HepG2 (cell line): ENCODE measurements around the gene SDE2. TPM values are rescaled to one million over a fixed set of nuclear protein-coding genes. Genes with fewer than 3 reads are reported as not detected.

ENCODE experiments used
- ATAC-seq: fragments of 200-7000 bp; cut with Tn5 transposase; 3 replicates; pipeline ENCODE4 v1.9.1; 2020; ENCODE audit warnings: mild to moderate bottlenecking, moderate library complexity
- BruUV-seq: library from RNA; stranded (reverse); fragments of 400-500 nt; replicated peaks from 2 replicates; lab custom pipeline; 2021; lab: Mats Ljungman, UMichigan
- CTCF ChIA-PET: fragments of 300-600 bp; formaldehyde crosslinking; extraction: SDS; loops from one replicate; lab custom pipeline; 2021; ENCODE audit warnings: low total read pairs, inconsistent platforms, low intra/inter-chr PET ratio; lab: Yijun Ruan, JAX
- POLR2A ChIA-PET: fragments of 350-600 bp; sonication (Branson Sonifier 250); formaldehyde crosslinking; loops from one replicate; lab custom pipeline; 2020; ENCODE audit warnings: antibody characterized with exemption, inconsistent platforms; lab: Yijun Ruan, JAX
- DNase-seq: peaks from one replicate; pipeline ENCODE4 v3.0.0-alpha.2; 2015; ENCODE audit warnings: low spot score
- FAIRE-seq: peaks from 3 replicates; lab custom pipeline; 2011; peaks lifted over from hg19 to GRCh38; lab: Jason Lieb, UNC
- H2AFZ ChIP-seq: one replicate; pipeline ENCODE4 v1.6.1; 2011; ENCODE audit warnings: low read length, inconsistent platforms
- H3K27ac ChIP-seq: fragments of 300-600 bp; 3 replicates; pipeline ENCODE4 v1.8.0; 2011; ENCODE audit warnings: mixed run types, mild to moderate bottlenecking, mixed read lengths, low read length, inconsistent platforms; ENCODE audit not compliant: insufficient read depth; ENCODE audit errors: extremely low read length
- H3K27me3 ChIP-seq, 2 experiments: fragments of 200-600 bp in 1 of 2; 2 replicates in 1 of 2; 3 replicates in 1 of 2; pipeline versions ENCODE4 v1.6.0 to v1.8.0; 2011; ENCODE audit warnings: low read length in 2 of 2, mild to moderate bottlenecking in 2 of 2, moderate library complexity in 2 of 2, inconsistent platforms in 1 of 2; ENCODE audit not compliant: insufficient read depth in 2 of 2, control insufficient read depth in 1 of 2
- H3K36me3 ChIP-seq, 2 experiments: fragments of 200-600 bp in 1 of 2; replicated peaks in 1 of 2; 2 replicates in 1 of 2; 3 replicates in 1 of 2; pipeline versions ENCODE4 v1.5.1 to v1.8.0; 2011; ENCODE audit warnings: low read length in 2 of 2, inconsistent platforms in 1 of 2; ENCODE audit not compliant: insufficient read depth in 2 of 2, control insufficient read depth in 1 of 2
- H3K4me1 ChIP-seq: 2 replicates; pipeline ENCODE4 v1.5.1; 2012; ENCODE audit warnings: low read length, inconsistent platforms; ENCODE audit not compliant: insufficient read depth
- H3K4me2 ChIP-seq: 2 replicates; pipeline ENCODE4 v1.6.0; 2011; ENCODE audit warnings: low read depth, low read length, inconsistent platforms
- H3K4me3 ChIP-seq, 3 experiments: fragments of 200-600 bp in 1 of 3; sonication (generic), shearing (Covaris generic) in 1 of 3; replicated peaks in 1 of 3; 2 replicates each; pipeline ENCODE4 v1.5.1; 2011 to 2016; ENCODE audit warnings: low read length in 3 of 3, inconsistent platforms in 2 of 3, low read depth in 2 of 3, mild to moderate bottlenecking in 2 of 3, control low read depth in 1 of 3, mixed read lengths in 1 of 3; ENCODE audit not compliant: insufficient read depth in 1 of 3
- H3K79me2 ChIP-seq: one replicate; pipeline ENCODE4 v1.6.1; 2011; ENCODE audit warnings: low read length, inconsistent platforms; ENCODE audit not compliant: insufficient read depth
- H3K9ac ChIP-seq: 2 replicates; pipeline ENCODE4 v1.6.0; 2011; ENCODE audit warnings: mild to moderate bottlenecking, low read depth, low read length, inconsistent platforms; ENCODE audit not compliant: insufficient read depth
- H3K9me3 ChIP-seq: 2 replicates; pipeline ENCODE4 v1.5.1; 2012; ENCODE audit warnings: mild to moderate bottlenecking, low read length
- H4K20me1 ChIP-seq: 2 replicates; pipeline ENCODE4 v1.6.0; 2011; ENCODE audit warnings: inconsistent platforms, mild to moderate bottlenecking, low read length, moderate library complexity; ENCODE audit not compliant: insufficient read depth
- ATF3 ChIP-seq: sonication (generic); formaldehyde crosslinking; IDR thresholded peaks from 2 replicates; pipeline ENCODE4 v1.4.0; 2020; ENCODE audit warnings: missing genetic modification reagents
- JUND ChIP-seq: sonication (generic); formaldehyde crosslinking; IDR thresholded peaks from 2 replicates; pipeline ENCODE4 v1.8.0; 2022; ENCODE audit warnings: mild to moderate bottlenecking, missing genetic modification reagents
- KIAA2018 ChIP-seq: sonication (generic); formaldehyde crosslinking; IDR thresholded peaks from 2 replicates; pipeline ENCODE4 v1.5.0; 2020; ENCODE audit warnings: mild to moderate bottlenecking, missing genetic modification reagents, borderline replicate concordance
- NCOA5 ChIP-seq: sonication (generic); formaldehyde crosslinking; IDR thresholded peaks from 2 replicates; pipeline ENCODE4 v1.4.0; 2020; ENCODE audit warnings: missing genetic modification reagents
- PAWR ChIP-seq: sonication (generic); formaldehyde crosslinking; IDR thresholded peaks from 2 replicates; pipeline ENCODE4 v1.4.0; 2020; ENCODE audit warnings: missing genetic modification reagents, mild to moderate bottlenecking, borderline replicate concordance
- PITX1 ChIP-seq: sonication (generic); formaldehyde crosslinking; IDR thresholded peaks from 2 replicates; pipeline ENCODE4 v1.5.1; 2020; ENCODE audit warnings: mild to moderate bottlenecking, missing genetic modification reagents
- SP5 ChIP-seq: IDR thresholded peaks from 2 replicates; pipeline ENCODE4 v1.6.1; 2016; ENCODE audit warnings: low read depth, borderline replicate concordance
- U2AF1 ChIP-seq: fragments of 200-400 bp; formaldehyde crosslinking; optimal IDR thresholded peaks from 2 replicates; pipeline ENCODE3; 2017; ENCODE audit warnings: mild to moderate bottlenecking, low read depth, low read length
- ZNF362 ChIP-seq: sonication (generic); formaldehyde crosslinking; IDR thresholded peaks from 2 replicates; pipeline ENCODE4 v1.4.0; 2020; ENCODE audit warnings: missing genetic modification reagents, mild to moderate bottlenecking, borderline replicate concordance
- ZNF367 ChIP-seq: sonication (generic); formaldehyde crosslinking; IDR thresholded peaks from 2 replicates; pipeline ENCODE4 v1.4.0; 2020; ENCODE audit warnings: missing genetic modification reagents, borderline replicate concordance
- ZNF530 ChIP-seq: sonication (generic); formaldehyde crosslinking; IDR thresholded peaks from 2 replicates; pipeline ENCODE4 v1.5.0; 2020; ENCODE audit warnings: low read depth, mild to moderate bottlenecking, missing genetic modification reagents
- ZNF570 ChIP-seq: sonication (generic); formaldehyde crosslinking; IDR thresholded peaks from 2 replicates; pipeline ENCODE4 v1.4.0; 2020; ENCODE audit warnings: mild to moderate bottlenecking, missing genetic modification reagents, borderline replicate concordance
- ZNF781 ChIP-seq: sonication (generic); formaldehyde crosslinking; IDR thresholded peaks from 2 replicates; pipeline ENCODE4 v1.5.1; 2020; ENCODE audit warnings: borderline replicate concordance, mild to moderate bottlenecking, missing genetic modification reagents; ENCODE audit errors: not compliant biosample characterization
- WGBS: methylation state at CpG from one replicate; pipeline ENCODE4 v1.1.6; 2017; ENCODE audit warnings: low lambda C conversion rate; 5-methylcytosine and 5-hydroxymethylcytosine counted together
- in situ Hi-C: cut with HindIII; loops from 2 replicates; pipeline ENCODE4 v1.10.0; 2017; ENCODE audit warnings: low pct_unique_long_range_greater_than_20kb; ENCODE audit not compliant: extremely low pct_ligation_motif_present
- intact Hi-C: fragments of 100-400 bp; cut with micrococcal nuclease; formaldehyde crosslinking; loops from one replicate; pipeline ENCODE4 v1.10.0; 2022; ENCODE audit not compliant: unreplicated experiment
- polyA plus RNA-seq, 8 experiments: library from polyadenylated mRNA; depleted of rRNA in 3 of 8; stranded (reverse) in 7 of 8; unstranded in 1 of 8; fragments of >200 nt; fragmentation: Illumina TruSeq in 4 of 8; extraction: Trizol in 4 of 8; gene quantifications; 2 replicates each; pipeline versions ENCODE4 v1.2.1 to v1.2.3, GENCODE V29; 2011 to 2016; ENCODE audit warnings: low read depth in 4 of 8, missing spikeins in 1 of 8, mixed read lengths in 1 of 8; ENCODE audit not compliant: insufficient read depth in 1 of 8
- total RNA-seq, 5 experiments: library from RNA; depleted of rRNA; stranded (reverse); fragments of >200 nt; fragmentation: Illumina TruSeq; extraction: Trizol; gene quantifications; 2 replicates each; pipeline ENCODE4 v1.2.3, GENCODE V29; 2016; ENCODE audit warnings: low read depth in 1 of 5

Gene SDE2
- total and polyA plus RNA-seq, 2 of the 13 experiments (the other 11 are each of a cell fraction or from before 2014, with no cell fraction given), result 10.8 to 19.6 TPM

- no peak overlapping the region for H2AFZ ChIP-seq
- POLR2A ChIA-PET, result no interaction called here
- H3K4me1 ChIP-seq, result peaks cover 31% of the 10 kb centered on the region
- H3K4me3 ChIP-seq, result no peak overlapping the region
- no peak overlapping the region for H3K27ac ChIP-seq
- 57% methylated on average over 4 of the region's 4 CpGs for WGBS
- H3K27me3 ChIP-seq, result no peaks in the 10 kb centered on the region; a peak in 1 of 5 replicates
- FAIRE-seq, result no peak
- in situ Hi-C loops, result no loop called here
- no peak for DNase-seq
- intact Hi-C loops, result no loop called here
- BruUV-seq, result no TSS peak
- no peaks in the 10 kb centered on the region for H4K20me1 ChIP-seq
- peaks cover 13% of the 10 kb centered on the region for H3K79me2 ChIP-seq
- no peak overlapping the region; the same call in 1 of the 2 replicates for H3K4me2 ChIP-seq
- no peak for ATAC-seq
- no peak overlapping the region for H3K9ac ChIP-seq
- no peaks in the 10 kb centered on the region for H3K36me3 ChIP-seq
- CTCF ChIA-PET, result no interaction called here
- no peaks in the 10 kb centered on the region for H3K9me3 ChIP-seq
- no peak for TF ChIP-seq ZNF530 (CRISPR knock-in tag)
- no peak for TF ChIP-seq ZNF367 (CRISPR knock-in tag)
- TF ChIP-seq ATF3 (CRISPR knock-in tag), result no peak
- no peak for TF ChIP-seq ZNF570 (CRISPR knock-in tag)
- TF ChIP-seq JUND (CRISPR knock-in tag), result no peak
- TF ChIP-seq SP5 (CRISPR knock-in tag), result no peak
- no peak for TF ChIP-seq ZNF362 (CRISPR knock-in tag)
- no peak for TF ChIP-seq KIAA2018 (CRISPR knock-in tag)
- TF ChIP-seq U2AF1, result no peak
- TF ChIP-seq NCOA5 (CRISPR knock-in tag), result no peak
- no peak for TF ChIP-seq PAWR (CRISPR knock-in tag)
- TF ChIP-seq ZNF781 (CRISPR knock-in tag), result no peak
- TF ChIP-seq PITX1 (CRISPR knock-in tag), result no peak
Observed at GRCh38 chr1:226002667-226003501, 3.7 kb upstream of the SDE2 start.
